ENCODE results near the gene KRT8.
"Not testable (repeated sequence)": the region's sequence is repeated elsewhere in the genome, so short reads cannot be mapped to it uniquely, and the experiment has no call there.

The KRT8 gene

DNA sequence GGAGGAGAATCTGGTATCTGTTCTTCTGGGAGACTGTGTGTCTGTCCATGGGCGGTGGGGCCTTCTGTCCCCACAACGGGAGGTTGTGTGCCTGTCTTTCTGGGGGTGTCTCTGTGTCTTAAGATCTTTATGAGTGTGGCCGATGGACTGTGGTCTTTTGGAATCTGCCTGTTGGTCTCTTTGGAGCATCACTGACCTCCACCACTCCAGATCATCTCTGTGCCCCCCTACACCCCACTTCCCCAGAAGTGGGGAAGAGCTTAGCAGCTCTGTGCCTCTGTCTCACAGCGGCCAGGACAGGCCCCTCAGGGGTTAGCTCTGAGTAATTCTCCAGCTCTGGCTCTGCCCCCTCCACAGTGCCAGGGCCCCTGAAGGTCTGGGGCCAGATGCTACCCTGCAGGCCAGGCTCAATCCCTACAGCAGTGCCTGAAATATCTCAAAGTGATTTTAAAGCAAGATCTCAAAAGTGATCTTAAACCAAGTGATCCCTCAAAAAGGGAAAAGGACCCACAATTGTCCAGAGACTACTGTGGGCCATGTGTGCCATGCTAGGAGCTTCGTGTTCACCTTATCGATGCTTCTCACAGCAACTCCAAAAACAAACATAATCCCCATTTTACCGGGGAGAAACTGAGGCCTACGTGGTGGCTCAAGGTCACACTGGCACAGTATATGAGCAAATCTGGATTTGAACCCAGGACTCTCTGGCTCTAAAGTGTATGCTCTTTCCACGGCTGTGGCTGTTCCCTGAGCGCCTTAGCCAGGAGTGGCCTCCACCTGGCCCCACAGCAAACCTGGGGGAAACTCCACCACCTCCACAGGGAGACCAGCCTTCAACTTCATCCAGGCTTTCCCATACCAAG lies 30.1 kb downstream of the KRT8 start:
- no peak for DNase-seq (ENCODE audit: low read depth)

DNA sequence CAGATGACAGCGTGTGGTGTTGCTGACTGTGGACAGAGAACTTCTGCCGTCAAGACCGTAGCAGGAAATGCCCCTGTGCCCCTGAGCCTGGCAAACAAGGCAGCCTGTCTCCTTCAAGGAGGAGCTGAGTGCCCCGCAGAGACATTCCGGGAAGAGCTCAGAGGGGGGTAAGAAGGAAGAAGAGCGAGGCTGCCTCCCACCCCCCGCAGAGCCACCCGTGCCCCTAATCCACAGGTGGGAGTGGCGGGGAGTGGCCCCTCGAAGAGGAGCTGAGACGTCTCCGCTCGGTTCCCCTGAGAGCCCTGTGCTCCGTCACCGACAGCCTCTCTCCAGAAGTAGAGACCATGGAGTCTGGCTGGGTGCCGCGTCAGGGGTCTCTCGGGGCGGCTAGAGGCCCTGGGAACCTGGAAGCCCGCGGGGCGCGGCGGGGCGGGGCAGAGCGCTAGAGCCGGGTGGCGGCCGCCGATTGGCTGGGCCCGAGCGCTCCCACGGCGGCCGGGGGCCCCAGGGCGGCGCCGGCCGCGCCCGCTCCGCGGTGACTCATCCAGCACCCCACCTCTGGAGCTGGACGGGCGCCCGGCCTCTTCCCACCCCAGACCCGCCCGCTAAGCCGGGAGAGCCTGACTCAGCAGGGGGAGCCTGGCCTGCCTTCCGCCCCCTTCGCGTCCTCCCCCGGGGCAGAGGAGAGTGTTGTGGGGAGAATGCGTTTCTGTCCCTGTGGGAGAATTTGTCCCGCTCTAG lies 30.9 kb downstream of the KRT8 start:
- DNase-seq (ENCODE audit: low read depth) = no peak

DNA sequence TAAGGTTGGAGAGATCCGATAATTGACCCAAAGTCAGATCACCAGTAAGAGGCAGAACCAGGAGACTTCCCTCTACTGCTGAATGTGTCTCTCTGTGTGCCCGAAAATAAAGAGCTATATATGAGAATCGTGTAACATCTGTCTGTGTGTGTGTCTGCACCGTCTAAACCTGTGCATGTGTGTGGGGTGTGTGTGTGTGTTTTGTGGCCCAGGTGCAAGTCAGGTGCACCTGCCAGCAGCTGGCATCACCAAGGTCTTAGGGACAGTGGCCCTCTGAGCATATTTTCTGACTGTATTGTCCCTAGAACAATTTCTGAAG lies 31.4 kb downstream of the KRT8 start:
- DNase-seq (ENCODE audit: low read depth) = no peak

DNA sequence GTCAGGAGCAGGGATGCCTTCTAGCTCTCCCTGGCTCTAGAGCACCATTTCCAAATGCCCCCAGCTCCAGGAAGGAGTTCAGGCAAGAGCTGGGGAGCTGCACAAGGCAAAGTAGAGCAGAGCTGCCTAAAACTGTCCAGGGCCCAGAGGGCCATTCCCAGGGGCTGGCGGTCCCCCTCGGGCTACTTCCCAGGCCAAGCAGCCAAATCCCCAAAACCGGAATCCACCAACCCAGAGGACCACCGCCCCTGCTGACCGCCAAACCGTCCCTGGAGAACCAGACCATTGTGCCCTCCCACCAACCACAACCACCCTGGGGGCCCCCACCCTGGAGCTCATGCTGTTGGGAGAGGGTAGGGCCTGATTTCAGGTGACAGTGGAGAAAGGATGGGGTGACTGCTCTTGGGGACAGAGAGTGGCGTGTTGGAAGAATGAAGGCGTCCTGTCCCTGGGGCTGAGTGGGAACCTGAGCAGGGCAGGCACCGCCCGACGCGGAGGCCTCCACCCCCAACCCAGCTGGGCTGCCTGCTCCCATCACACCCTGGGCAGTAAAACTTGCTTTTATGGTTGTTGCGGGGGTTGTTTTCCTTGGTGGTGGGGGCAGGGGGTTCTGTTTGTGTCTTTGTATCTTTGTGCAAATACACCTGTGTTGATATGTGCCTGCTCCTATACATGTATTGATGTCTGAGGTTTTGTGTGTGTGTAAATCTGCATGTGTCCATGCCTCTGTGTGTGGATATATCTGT lies 32.1 kb downstream of the KRT8 start:
- DNase-seq (ENCODE audit: low read depth) = no peak

DNA sequence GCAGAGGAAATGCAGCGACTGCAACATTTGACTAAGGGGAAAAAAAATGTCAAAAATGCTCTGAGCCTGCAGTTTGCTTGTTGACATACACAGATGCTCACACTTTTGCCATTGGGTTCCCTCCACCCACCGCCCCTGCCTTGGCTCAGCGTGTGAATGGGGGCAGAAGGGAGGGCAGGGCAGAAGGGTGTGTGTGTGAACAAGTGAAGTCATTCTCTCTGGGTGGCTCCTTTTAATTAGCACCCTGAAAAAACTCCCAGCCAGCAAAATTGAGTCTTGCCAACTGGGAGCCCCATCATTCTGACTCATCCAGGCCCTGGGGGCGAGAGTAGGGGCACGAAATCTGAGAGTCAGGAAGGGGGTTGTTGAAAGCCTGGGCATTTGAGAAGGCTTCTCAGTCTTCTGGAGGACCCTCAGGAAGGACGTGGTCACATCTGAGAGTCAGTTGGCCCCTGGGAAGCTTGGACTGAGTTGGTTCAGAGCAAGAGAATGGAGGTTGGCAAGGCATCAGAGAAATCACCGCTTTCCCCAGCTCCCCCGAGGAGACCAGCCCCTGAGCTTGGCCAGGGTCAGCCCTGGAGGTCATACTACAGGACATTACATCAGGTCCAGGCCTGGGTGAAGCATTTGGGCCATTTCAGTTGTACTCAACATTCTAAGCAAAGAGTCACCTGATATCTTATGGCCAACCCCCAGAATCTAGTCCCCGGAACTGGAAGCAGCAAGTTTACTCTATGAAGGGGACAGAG lies 33.4 kb downstream of the KRT8 start:
- no peak for DNase-seq (ENCODE audit: low read depth)

DNA sequence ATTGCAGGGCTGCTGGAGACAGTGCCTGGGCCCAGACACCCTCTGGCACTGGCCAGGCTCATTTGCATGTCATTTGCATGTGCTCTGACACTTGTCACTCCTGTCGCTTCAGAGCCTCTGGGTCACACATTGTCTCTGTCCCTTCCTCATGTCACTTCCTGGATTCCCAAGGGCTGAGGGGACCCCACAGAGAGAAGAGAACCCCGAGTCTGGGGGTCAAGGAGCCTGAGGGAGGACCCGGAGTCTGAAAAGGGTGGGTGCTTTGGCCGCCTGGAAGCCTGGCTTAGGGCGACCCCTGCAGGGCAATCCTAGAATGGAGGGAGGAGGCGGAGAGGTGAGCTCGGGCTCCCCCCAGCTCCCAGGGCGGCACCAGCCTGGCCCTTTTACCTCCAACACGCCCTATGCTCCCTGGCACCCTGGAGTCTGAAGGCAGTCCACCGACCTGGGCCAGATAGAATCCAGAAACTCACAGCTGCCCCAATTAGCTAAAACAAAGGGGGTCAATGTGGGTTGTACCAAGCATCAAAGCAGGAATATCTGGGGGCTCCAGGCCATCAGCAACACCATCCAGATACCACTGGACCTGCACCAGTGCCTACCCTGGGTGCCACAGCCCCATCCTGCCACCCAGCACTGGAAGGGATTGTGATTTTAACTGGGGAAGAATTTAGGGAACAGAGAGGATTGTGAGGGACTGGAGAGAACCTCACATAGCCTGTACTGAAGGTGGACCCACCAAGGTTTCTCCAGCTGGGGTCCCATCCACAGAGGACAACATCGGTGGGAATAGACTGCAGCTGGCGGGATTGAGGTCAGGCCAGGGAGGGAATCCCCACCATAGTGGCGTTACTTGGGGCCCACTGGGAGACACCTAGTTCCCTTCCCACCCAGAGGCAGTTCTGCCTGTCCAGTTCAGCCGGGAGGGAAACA lies 34.2 kb downstream of the KRT8 start:
- DNase-seq (ENCODE audit: low read depth) = peak; percentile 51

DNA sequence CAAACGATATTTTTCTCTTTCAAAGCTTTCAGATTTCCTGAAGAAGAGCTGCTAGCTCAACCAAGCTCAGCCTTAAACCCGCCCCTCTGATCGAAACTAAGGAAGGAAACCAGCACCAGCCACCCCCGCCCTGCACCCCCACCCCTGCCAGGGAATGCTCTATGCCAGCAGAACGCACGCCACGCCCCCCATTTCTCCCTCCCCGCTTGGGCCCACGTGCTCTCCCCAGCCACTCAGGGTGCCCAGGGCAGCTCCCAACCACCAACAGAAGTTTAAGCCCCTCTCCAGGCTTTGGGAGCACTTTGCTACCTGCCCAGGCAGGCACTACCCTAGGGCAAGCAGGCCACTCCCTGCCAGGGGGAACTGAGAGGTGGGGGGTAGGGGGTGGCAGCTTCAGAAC lies 37.2 kb downstream of the KRT8 start:
- no peak for DNase-seq (ENCODE audit: low read depth)

DNA sequence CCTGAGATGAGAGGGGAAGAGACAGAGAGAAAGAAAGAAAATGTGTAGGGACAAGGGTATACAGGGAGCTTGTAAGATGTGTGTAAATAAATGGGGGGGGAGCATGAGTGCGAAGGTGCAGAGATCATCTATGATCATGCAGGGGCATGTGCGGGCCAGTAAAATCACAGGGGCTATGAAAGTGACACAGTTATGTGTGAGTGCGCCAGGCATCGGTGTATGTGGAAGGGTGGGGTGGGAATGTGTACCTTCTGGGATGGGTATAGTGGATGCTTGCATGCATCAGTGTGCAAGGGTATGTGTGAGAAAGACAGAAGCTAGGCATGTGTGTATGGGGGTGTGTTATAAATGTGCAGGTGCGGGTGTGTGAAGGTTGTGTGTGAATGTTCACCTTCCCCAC lies 37.7 kb downstream of the KRT8 start:
- DNase-seq (ENCODE audit: low read depth) = no peak

DNA sequence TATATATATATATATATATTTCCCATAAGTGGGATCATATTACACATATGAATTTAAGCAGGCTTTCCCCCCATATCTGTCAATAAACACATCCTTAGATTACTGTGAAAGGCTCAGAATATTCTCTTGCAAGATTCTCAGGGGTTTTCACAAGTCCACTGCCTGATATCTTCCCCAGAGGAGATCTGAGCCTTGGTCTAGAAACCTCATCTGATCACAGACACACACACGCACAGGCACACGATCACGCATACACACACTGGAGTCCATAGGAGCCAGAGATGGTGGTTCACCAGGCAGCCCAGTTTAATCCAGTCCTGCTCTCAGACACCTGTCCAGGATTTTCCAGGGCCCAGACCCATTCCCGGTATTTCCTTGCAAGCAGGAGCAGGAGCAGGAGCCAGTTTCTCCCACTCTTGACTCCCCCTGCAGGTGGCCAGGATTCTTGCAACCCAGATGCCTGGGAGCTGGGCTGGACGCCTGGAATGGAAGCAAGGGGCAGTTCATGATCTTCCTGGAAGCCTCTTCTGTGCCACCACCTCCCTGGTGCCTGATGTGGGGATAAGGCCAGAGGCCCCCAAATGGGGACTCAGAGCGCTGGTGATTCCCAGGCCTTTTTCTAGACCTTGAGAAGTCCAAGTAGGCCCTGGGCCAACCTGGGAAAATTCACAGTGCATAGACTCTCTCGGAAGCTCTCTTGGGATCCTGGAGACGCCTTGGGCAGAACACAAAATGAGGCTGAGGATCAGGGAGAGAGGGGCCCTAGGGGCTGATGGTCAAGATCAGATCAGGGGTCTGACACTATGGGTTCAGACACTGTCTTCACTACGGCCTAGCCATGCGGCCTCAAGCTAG lies 39.6 kb downstream of the KRT8 start:
- no peak for DNase-seq (ENCODE audit: low read depth)

DNA sequence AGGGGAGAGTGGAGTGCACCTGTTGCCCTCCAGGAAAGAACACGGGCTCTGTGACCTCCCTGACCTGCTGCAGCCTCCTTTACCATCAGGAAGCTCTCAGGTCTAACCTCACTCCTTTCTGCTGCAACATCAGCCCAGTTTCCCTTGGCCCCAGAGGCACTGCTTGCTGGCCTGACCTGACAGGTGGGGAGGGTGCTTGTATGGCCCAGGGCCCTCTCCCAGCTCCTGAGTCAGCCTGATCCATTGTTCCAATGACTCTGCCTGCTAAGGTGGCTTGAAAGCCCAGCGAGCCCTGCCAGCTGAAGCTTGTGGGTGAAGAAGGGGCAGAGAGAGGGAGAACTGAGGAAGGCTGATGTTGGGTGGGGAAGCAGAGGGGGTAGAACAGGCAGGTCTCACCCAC lies 42.9 kb downstream of the KRT8 start:
- DNase-seq (ENCODE audit: low read depth) = no peak

DNA sequence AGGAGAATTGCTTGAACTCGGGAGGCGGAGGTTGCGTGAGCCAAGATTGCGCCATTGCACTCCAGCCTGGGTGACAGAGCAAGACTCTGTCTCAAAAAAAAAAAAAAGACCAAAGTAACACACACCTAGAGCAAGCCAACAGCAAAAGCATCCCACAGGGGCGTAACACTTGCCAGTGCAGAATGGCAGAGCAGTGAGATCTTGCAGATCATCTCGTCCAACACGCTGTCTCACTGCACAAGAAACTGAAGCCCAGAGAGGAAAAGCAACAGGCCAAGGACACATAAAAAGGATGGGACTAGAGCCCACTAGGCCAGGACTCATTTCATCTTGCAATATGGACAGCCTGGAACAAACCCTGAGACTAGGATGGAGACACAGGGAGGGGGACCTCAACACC lies 43.4 kb downstream of the KRT8 start:
- DNase-seq (ENCODE audit: low read depth) = no peak

DNA sequence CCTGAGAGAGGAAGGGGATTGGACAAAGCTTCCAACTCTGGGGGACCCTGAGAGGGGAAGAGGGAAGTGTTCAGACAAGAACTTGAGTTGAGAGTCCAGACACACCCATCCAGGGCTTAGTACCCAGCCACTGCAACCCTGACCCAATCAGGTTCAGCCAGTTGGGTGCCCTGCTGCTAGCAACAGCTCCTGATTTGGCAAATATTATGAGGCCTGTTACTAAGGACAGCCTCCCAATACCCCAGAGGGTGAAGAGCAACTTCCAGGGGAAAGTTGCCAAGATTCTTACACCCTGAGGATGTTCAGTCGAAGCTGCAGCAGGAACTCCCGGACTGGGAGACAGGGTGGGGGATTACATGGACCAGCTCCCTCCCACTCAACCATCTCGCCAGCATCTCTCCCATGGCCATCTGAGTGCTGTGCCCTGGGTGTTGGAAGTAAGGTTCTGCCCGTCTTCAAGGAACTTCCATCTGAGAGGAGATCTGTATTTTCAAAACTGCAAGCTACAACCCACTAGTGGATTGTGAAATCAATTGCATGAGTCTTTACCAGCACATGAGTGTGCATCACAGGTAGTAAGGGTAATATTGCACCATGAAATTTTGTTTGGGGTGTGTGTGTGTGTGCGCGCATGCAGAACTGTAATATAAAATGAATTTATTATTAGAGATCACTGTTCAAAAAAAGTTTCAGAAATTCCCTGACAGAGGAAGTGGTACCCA lies 44.6 kb downstream of the KRT8 start:
- DNase-seq (ENCODE audit: low read depth) = no peak

DNA sequence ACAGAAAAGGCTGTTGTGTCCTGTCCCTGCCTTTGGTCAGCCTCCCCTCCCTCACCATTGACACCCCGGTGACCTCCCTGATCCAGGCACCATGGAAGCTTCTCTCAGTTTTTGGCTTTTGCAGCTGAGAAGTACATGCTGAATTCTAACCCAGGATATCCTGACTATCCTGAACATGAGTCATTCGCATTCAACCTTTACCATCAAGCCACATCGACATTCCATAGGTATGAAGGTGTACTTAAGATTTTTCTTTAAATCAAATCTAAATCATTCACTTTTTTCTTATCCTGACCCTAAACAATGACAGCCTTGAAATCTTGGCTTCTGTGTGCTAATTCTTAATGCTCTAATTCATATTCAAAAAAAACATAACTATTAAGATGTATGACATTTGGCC lies 47.4 kb downstream of the KRT8 start:
- DNase-seq (ENCODE audit: low read depth) = no peak

DNA sequence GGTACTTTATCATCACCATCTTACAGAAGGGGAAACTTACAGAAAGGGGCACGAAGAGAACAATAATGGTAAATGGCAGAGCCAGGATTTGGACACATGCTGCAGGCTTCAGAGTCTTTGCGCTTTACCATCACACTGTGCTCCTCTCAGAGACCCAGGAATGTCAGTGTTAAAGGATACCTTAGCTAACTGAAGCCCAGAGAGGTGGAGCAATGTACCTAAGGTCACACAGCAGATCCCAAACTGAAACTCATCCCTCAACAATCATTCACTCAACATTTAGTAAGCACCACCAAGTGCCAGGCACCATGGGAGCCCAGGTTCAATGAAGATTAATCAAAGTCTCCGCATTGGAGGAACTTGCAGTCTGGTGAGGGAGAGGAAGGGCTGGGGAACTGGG lies 48.1 kb downstream of the KRT8 start:
- DNase-seq (ENCODE audit: low read depth) = no peak

DNA sequence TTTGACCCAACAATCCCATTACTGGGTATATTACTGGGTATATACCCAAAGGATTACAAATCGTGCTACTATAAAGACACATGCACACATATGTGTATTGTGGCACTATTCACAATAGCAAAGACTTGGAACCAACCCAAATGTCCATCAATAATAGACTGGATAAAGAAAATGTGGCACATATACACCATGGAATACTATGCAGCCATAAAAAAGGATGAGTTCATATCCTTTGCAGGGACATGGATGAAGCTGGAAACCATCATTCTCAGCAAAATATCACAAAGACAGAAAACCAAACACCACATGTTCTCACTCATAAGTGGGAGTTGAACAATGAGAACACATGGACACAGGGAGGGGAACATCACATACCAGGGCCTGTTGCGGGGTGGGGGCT lies 48.8 kb downstream of the KRT8 start:
- DNase-seq (ENCODE audit: low read depth) = not testable (repeated sequence)

DNA sequence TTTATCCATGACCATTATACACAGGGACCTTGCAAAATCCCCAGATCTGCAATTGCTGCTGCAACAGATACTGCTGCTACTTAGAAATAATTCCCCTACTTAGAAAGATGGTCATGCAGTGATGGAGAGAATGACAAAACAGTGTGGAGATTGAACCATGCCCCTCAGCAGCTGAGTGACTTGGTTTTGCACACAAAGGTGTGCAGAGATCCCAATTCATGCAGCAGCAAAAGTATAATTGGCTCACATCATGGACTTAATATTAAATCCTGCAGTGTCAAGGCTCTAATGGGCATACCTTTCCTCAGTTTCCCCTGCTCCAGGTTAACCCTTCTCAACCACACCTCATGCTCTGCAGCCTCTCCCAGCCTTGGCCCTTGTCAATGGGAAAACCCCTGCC lies 53.1 kb downstream of the KRT8 start:
- no peak for DNase-seq (ENCODE audit: low read depth)

DNA sequence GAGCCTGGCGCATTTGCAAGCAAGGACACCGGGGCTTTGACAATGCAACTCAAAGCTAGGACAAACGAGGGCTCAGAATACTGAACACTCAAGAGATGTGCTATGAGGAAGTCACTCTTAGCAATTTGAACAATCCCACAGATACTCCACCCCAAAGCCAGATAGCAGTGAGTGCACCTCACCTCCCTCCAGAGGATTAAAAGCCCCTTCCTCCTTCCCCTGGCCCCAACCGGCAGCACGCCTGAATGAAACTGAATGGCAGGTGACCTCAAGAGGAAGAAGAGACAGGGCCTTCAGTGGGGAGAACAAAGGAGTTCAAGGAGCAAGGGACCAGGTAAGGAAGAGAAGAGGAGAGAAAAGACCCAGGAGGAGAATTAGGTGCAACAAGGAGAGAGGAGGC lies 54.2 kb downstream of the KRT8 start:
- no peak for DNase-seq (ENCODE audit: low read depth)

DNA sequence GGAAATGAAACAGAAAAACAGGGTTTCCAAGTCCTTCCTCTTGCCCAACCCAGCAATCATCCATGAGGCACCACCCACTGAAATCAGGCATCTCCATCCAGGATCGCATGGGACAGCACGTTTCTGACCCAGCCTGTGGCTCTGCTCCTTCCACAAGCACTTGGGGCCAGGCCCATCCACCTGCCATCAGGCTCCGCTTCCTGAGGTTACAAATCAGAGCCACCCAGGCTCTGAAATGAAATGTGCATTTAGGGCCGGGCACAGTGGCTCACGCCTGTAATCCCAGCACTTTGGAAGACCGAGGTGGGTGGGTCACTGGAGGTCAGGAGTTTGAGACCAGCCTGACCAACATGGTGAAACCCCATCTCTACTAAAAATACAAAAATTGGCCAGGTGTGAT lies 55.4 kb downstream of the KRT8 start:
- DNase-seq (ENCODE audit: low read depth) = no peak

DNA sequence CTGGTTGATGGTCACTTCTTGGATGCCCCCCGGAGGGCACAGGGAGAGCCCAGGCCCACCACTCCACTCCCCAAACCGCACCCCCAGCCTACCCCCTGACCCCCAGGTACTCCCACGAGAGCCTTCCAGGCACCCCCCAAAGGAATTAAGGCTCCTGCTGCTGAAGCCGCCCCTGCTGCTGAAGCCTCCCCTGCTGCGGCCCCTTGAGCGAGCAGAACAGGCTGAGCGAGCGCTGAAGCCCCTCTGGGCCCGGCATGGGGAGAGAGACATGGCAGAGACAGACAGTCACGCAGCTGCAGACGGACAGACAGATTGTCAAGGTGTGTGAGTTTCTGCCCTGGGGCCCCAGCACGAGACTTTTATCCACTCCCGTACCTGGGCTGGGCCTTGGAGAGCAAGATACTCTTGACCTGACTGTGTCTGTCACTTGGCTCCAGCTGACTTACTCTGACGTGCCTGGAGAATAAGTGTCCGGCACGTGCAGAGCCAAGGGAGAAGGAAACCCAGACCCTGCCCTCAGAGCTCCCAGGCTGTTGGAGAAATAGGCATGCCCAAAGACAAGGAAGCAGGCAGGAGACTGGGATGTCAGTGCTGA lies 56.1 kb downstream of the KRT8 start, which contains the start of gene KRT78:
Gene KRT78, minus strand, starts transcription at position 334 of the 595 bp plus-strand sequence. Its CDS starts 64 bp downstream, at position 270.
- DNase-seq (ENCODE audit: low read depth) = no peak

Measured in activated T-helper 9 cell treated with anti-CD3 and anti-CD28 coated beads, Interleukin-2, amount 50 U/mL, for 16 hours (primary cell).